ENCODE data around the gene FAM200C. TPM values are rescaled to one million over a fixed set of nuclear protein-coding genes. Genes with fewer than 3 reads are reported as not detected.

Gene FAM200C
- total RNA-seq, 1 experiment from 2014 or later = 4.2 TPM

DNA sequence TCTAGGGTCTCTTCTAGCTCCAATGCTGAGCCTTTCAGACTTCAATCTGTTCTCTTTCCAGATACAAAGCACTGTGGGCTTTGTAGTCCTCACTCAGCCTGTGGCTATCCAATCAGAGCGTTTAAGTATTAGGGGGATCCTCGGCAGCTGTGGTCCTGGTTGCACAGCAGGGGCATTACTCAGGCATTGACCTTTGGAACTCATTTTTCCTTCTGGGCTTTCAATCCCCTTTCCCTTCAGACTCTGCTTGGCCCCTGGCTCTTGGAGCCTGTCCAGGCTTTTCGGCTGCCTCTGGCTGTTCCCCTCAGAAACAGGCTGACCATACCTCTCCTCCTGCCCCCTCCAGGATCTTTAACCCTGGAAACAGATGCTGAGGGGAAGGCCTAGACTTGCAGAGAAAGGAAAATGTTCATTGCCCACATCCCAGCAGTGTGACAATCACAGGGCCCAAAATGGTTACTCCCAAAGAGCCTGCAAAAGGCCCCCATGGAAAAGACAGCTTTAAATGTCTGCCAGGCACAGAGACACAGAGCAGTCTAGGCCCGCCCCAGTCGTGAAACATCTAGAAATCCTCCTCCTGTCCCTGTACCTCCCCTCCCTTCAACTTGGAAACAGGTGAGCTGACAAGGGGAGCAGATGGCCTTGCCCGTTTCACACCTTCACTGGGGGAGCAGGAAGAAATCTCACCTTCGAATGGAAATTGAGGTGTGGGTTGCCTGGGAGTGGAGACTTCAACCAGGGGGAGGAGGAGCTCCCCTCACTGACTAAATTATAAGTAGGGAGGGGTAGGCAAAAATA, 43.1 kb downstream of the FAM200C start:
- CTCF ChIA-PET = interaction anchor here (1.1 kb wide), 1 partner anchor 34 kb away, joined by 3 read pairs; no protein-coding TSS in a partner anchor

More for the DNA sequence above, 43.1 kb downstream of the FAM200C start:
- ATAC-seq (no peak), DNase-seq (ENCODE audit: low read depth, low spot score) (no peak)
- ChIA-PET POLR2A (no interaction called here), RAD21 (ENCODE audit: low non-redundant PET in 1 of 2, low total read pairs in 2 of 2, uncharacterized antibody in 2 of 2, unreplicated experiment in 2 of 2) (no interaction called here)
- intact Hi-C loops (cut with micrococcal nuclease) = no loop called here
- H3K9ac ChIP-seq (ENCODE audit: low read length) = no peak overlapping the region
- H3K27me3 ChIP-seq (ENCODE audit: insufficient read depth, low read length) = no peaks in the 10 kb centered on the region
- no peaks in the 10 kb centered on the region for H3K9me2 ChIP-seq (ENCODE audit: insufficient read depth)
- no peak overlapping the region for H3K4me2 ChIP-seq (ENCODE audit: low read length)
- no peak overlapping the region for H3K27ac ChIP-seq (ENCODE audit: low read depth, low read length)
- TF ChIP-seq ZNF274 (IDR thresholded peaks at IDR 0.05; ENCODE audit: low read depth, low read length) = no peak
- TF ChIP-seq, protein P1, sequence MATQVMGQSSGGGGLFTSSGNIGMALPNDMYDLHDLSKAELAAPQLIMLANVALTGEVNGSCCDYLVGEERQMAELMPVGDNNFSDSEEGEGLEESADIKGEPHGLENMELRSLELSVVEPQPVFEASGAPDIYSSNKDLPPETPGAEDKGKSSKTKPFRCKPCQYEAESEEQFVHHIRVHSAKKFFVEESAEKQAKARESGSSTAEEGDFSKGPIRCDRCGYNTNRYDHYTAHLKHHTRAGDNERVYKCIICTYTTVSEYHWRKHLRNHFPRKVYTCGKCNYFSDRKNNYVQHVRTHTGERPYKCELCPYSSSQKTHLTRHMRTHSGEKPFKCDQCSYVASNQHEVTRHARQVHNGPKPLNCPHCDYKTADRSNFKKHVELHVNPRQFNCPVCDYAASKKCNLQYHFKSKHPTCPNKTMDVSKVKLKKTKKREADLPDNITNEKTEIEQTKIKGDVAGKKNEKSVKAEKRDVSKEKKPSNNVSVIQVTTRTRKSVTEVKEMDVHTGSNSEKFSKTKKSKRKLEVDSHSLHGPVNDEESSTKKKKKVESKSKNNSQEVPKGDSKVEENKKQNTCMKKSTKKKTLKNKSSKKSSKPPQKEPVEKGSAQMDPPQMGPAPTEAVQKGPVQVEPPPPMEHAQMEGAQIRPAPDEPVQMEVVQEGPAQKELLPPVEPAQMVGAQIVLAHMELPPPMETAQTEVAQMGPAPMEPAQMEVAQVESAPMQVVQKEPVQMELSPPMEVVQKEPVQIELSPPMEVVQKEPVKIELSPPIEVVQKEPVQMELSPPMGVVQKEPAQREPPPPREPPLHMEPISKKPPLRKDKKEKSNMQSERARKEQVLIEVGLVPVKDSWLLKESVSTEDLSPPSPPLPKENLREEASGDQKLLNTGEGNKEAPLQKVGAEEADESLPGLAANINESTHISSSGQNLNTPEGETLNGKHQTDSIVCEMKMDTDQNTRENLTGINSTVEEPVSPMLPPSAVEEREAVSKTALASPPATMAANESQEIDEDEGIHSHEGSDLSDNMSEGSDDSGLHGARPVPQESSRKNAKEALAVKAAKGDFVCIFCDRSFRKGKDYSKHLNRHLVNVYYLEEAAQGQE (IDR thresholded peaks at IDR 0.05; ENCODE audit: low read depth) = no peak
- TF ChIP-seq JUND (IDR thresholded peaks at IDR 0.05) = no peak
- TF ChIP-seq, protein P2, sequence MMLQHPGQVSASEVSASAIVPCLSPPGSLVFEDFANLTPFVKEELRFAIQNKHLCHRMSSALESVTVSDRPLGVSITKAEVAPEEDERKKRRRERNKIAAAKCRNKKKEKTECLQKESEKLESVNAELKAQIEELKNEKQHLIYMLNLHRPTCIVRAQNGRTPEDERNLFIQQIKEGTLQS (IDR thresholded peaks at IDR 0.05) = no peak
- no peak for TF ChIP-seq SIN3A (IDR thresholded peaks at IDR 0.05; ENCODE audit: low read depth)
- TF ChIP-seq ELF1 (IDR thresholded peaks at IDR 0.05; ENCODE audit: borderline replicate concordance, low read depth) = no peak
- TF ChIP-seq, protein P3, sequence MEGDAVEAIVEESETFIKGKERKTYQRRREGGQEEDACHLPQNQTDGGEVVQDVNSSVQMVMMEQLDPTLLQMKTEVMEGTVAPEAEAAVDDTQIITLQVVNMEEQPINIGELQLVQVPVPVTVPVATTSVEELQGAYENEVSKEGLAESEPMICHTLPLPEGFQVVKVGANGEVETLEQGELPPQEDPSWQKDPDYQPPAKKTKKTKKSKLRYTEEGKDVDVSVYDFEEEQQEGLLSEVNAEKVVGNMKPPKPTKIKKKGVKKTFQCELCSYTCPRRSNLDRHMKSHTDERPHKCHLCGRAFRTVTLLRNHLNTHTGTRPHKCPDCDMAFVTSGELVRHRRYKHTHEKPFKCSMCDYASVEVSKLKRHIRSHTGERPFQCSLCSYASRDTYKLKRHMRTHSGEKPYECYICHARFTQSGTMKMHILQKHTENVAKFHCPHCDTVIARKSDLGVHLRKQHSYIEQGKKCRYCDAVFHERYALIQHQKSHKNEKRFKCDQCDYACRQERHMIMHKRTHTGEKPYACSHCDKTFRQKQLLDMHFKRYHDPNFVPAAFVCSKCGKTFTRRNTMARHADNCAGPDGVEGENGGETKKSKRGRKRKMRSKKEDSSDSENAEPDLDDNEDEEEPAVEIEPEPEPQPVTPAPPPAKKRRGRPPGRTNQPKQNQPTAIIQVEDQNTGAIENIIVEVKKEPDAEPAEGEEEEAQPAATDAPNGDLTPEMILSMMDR (IDR thresholded peaks at IDR 0.05 in 2 of 3, conservative IDR thresholded peaks at IDR 0.05 in 1 of 3; ENCODE audit: borderline replicate concordance in 1 of 3, insufficient read depth in 1 of 3, low read depth in 2 of 3, low read length in 2 of 3) = no peak
- no peak for TF ChIP-seq RAD21 (IDR thresholded peaks at IDR 0.05; ENCODE audit: low read depth)
- TF ChIP-seq SRF (IDR thresholded peaks at IDR 0.05; ENCODE audit: low read depth) = no peak
- TF ChIP-seq POLR2A (IDR thresholded peaks at IDR 0.05; ENCODE audit: borderline replicate concordance, extremely low read depth, insufficient read depth, insufficient read length) = no peak
- TF ChIP-seq YY1 (IDR thresholded peaks at IDR 0.05; ENCODE audit: extremely low read depth, insufficient replicate concordance, low read depth, low read length) = no peak
- TF ChIP-seq FOSL1 (IDR thresholded peaks at IDR 0.05; ENCODE audit: low read depth) = no peak
- TF ChIP-seq SP1 (IDR thresholded peaks at IDR 0.05; ENCODE audit: low read depth) = no peak
- TF ChIP-seq CEBPB (IDR thresholded peaks at IDR 0.05; ENCODE audit: low read depth) = no peak
- TF ChIP-seq, protein P4, sequence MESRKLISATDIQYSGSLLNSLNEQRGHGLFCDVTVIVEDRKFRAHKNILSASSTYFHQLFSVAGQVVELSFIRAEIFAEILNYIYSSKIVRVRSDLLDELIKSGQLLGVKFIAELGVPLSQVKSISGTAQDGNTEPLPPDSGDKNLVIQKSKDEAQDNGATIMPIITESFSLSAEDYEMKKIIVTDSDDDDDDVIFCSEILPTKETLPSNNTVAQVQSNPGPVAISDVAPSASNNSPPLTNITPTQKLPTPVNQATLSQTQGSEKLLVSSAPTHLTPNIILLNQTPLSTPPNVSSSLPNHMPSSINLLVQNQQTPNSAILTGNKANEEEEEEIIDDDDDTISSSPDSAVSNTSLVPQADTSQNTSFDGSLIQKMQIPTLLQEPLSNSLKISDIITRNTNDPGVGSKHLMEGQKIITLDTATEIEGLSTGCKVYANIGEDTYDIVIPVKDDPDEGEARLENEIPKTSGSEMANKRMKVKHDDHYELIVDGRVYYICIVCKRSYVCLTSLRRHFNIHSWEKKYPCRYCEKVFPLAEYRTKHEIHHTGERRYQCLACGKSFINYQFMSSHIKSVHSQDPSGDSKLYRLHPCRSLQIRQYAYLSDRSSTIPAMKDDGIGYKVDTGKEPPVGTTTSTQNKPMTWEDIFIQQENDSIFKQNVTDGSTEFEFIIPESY (IDR thresholded peaks at IDR 0.05; ENCODE audit: extremely low read depth, insufficient replicate concordance, low read length) = no peak
- TF ChIP-seq TCF7L2 (IDR thresholded peaks at IDR 0.05; ENCODE audit: borderline replicate concordance, extremely low read depth, insufficient read depth, insufficient read length) = no peak
- no peak for TF ChIP-seq EZH2phosphoT487 (IDR thresholded peaks at IDR 0.05; ENCODE audit: borderline replicate concordance)
- H3K4me3 ChIP-seq (replicated peaks in 1 of 2; ENCODE audit: low read depth in 1 of 2, low read length in 2 of 2) = no peak overlapping the region
- no peaks in the 10 kb centered on the region for H3K9me3 ChIP-seq (ENCODE audit: control insufficient read depth in 1 of 2, insufficient read depth in 1 of 2, low read depth in 1 of 2, low read length in 2 of 2)
- H4K20me1 ChIP-seq (ENCODE audit: insufficient read depth) = no peaks in the 10 kb centered on the region
- no peaks in the 10 kb centered on the region for H3K4me1 ChIP-seq (ENCODE audit: control insufficient read depth in 1 of 2, insufficient read depth in 2 of 2, low read length in 2 of 2)
- no peaks in the 10 kb centered on the region for H3K79me2 ChIP-seq (ENCODE audit: insufficient read depth, low read length)
- no peaks in the 10 kb centered on the region for H3K36me3 ChIP-seq (ENCODE audit: control insufficient read depth in 1 of 2, insufficient read depth in 2 of 2, low read length in 2 of 2)
- no peak overlapping the region for H2AFZ ChIP-seq (ENCODE audit: low read depth, low read length, poor library complexity, severe bottlenecking)
- no TSS peak for BruUV-seq (replicated peaks)
